ENCODE measurements around the gene METTL24. TPM values are rescaled to one million over a fixed set of nuclear protein-coding genes. Genes with fewer than 3 reads are reported as not detected.
"Not testable (repeated sequence)": the region's sequence is repeated elsewhere in the genome, so short reads cannot be mapped to it uniquely, and the experiment has no call there.

The METTL24 gene
- total and polyA plus RNA-seq, 2 of the 8 experiments (the other 6 are each of a cell fraction or from before 2014, with no cell fraction given) = 0.30 to 0.39 TPM

DNA sequence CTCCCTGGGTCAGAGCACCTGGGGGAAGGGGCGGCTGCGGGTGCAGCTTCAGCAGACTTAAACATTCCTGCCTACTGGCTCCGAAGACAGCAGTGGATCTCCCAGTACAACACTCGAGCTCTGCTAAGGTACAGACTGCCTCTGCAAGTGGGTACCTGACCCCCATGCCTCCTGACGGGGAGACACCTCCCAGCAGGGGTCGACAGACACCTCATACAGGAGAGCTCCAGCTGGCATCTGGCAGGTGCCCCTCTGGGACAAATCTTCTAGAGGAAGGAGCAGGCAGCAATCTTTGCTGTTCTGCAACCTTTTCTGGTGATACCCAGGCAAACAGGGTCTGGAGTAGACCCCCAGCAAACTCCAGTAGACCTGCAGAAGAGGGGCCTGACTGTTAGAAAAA, 54.5 kb downstream of the METTL24 start:
- H4K8ac ChIP-seq (ENCODE audit: extremely low read depth, insufficient read depth, low read length); H3K18ac ChIP-seq (ENCODE audit: extremely low read depth, low read length); H3K23ac ChIP-seq (ENCODE audit: insufficient read length); FAIRE-seq; H3K23me2 ChIP-seq (ENCODE audit: low read depth, low read length); H3K9ac ChIP-seq (replicated peaks in 1 of 4; ENCODE audit: extremely low read depth in 1 of 4, low read depth in 3 of 4, low read length in 3 of 4); H3K36me3 ChIP-seq (ENCODE audit: control insufficient read depth in 2 of 4, insufficient read depth in 4 of 4, low read length in 3 of 4); H2AK5ac ChIP-seq (ENCODE audit: low read depth, low read length); H2BK15ac ChIP-seq (ENCODE audit: low read length); H3K4ac ChIP-seq (replicated peaks; ENCODE audit: insufficient read length, low read depth, low read length); H3K4me2 ChIP-seq (ENCODE audit: insufficient read depth in 1 of 2, low read depth in 2 of 2, low read length in 2 of 2); H4K5ac ChIP-seq (ENCODE audit: insufficient read length, low read depth, low read length); H2AFZ ChIP-seq (ENCODE audit: low read length); H4K91ac ChIP-seq (replicated peaks; ENCODE audit: insufficient read length, low read length); H3K4me1 ChIP-seq (replicated peaks in 1 of 4; ENCODE audit: control insufficient read depth in 3 of 4, insufficient read depth in 4 of 4, low read length in 3 of 4); H2BK20ac ChIP-seq (ENCODE audit: low read length); H3K79me2 ChIP-seq (ENCODE audit: control insufficient read depth in 1 of 2, insufficient read depth in 2 of 2, low read length in 2 of 2); POLR2A ChIA-PET (ENCODE audit: partially characterized antibody); H4K20me1 ChIP-seq (replicated peaks in 1 of 2; ENCODE audit: control insufficient read depth in 1 of 2, insufficient read depth in 2 of 2, low read length in 2 of 2); H3K9me3 ChIP-seq (ENCODE audit: insufficient read depth in 2 of 2, low read depth in 1 of 2, low read length in 1 of 2); H2BK5ac ChIP-seq (ENCODE audit: low read depth, low read length); DNase-seq (ENCODE audit: low read depth in 1 of 2, low spot score in 2 of 2); H2BK120ac ChIP-seq (replicated peaks; ENCODE audit: low read depth, low read length); H3K14ac ChIP-seq (ENCODE audit: insufficient read length); H3K27ac ChIP-seq (ENCODE audit: low read depth, low read length); CTCF ChIA-PET (ENCODE audit: partially characterized antibody); H2BK12ac ChIP-seq (ENCODE audit: low read depth, low read length); H3K79me1 ChIP-seq (ENCODE audit: low read depth, low read length); H3K56ac ChIP-seq (replicated peaks; ENCODE audit: insufficient read length, low read depth, low read length); H3K27me3 ChIP-seq (replicated peaks in 1 of 4; ENCODE audit: control insufficient read depth in 3 of 4, extremely low read depth in 1 of 4, insufficient read depth in 3 of 4, low read length in 3 of 4); H3K4me3 ChIP-seq (ENCODE audit: extremely low read depth in 1 of 4, insufficient read depth in 2 of 4, low read depth in 3 of 4, low read length in 4 of 4): not testable (repeated sequence)
- WGBS, 2 experiments (ENCODE audit: extremely low coverage in 1 of 2, insufficient coverage in 1 of 2, insufficient read length in 1 of 2, insufficient replicate concordance in 2 of 2, low coverage in 1 of 2, low lambda C conversion rate in 2 of 2, missing lambda C conversion rate in 1 of 2) = 77% methylated on average over 6 of the region's 6 CpGs; no CpG with 5 or more reads in 1 of the 2 experiments
